GM18951 (cell line): Measurements from ENCODE around the gene PPP1CA.

Experiments used
- POLR2A ChIP-seq: IDR thresholded peaks from 4 replicates; pipeline ENCODE4 v1.6.1; 2011; ENCODE audit warnings: mild to moderate bottlenecking; ENCODE audit not compliant: insufficient read length, insufficient read depth; ENCODE audit errors: extremely low read depth
- in situ Hi-C: fragments of 300-500 bp; cut with MboI; formaldehyde crosslinking; loops from one replicate; pipeline ENCODE4 v1.12.0; 2022; ENCODE audit warnings: low sequenced_read_pairs, mixed read lengths, inconsistent platforms; ENCODE audit not compliant: unreplicated experiment

PPP1CA gene

DNA sequence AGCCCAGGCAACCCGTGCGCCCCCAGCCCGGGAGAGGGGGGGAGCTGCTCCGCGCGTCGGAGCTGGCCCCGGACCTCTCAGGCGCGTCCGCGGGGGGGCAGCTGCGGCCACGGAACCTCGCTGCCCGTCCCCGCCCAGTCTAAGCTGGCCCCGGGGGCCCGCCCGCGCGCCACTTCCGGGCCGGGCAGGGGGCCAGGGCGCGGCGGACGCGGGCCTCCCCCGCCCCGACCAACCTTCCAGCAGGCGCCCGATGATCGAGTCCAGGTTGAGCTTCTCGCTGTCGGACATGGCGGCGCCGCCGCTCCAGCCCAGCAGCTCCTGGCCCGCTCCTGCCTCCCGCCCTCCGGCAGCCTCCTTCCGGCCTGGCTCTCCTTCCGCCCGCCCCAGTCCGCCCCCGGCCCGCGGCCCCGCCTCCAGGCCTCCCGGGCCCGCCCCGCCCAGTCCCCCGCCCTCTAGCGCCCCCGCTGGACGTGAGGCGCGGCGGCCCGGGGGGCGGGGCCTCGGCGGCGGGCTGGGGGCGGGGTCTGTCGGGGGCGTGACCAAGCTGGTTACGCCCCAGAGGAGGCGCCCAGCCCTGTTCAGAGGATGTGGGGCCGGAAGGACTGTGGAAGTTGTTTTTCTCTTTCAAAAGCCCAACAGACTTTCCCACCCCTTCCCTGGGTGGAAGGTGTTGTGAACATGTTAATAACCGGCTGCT is at the start of gene PPP1CA:
PPP1CA (minus strand) TSS at position 364 of the 697 bp plus-strand sequence; CDS start at position 288, 76 bp downstream.
- TF ChIP-seq POLR2A = peak; percentile 94
- in situ Hi-C loops = no loop called here

DNA sequence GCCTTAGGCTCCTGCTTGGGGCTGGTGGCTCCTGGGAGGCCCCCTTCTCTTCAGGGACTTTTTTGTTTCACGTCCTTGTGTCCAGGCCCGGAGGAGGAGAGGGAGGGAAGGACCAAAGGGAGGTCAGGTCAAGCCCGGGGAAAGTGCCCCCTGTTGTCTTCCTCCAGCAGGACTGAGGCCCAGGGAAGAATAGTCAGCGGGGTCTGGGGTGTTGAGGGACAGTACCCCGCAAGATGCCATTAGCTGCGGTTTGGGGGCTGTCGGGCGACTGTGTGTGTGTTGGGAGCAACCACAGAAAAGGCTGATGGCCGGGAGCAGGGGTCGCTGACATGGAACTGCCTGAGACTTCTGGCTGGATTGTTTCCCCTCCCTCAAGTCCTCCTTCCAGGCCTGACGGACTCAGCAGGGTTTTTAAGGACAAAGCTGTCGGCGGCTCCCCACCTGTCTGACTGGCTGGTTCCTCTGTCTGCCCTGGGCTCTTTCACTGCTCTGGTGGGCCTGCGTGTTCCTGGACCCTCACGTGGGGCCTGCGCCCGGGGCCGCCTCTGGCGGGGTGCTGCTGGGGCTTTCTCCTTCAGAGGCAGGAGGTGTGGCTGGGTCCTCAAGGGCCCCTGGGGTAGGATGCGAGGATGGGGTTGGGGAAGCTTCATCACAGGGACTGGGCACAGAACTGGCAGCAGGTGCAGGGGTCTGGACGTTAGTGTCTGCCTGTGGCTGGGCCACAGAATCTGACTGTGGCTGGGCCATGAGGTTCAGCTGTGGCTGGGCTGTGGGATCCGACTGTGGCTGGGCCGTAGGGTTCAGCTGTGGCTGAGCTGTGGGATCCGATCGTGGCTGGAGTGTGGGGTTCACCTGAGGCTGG is 49.4 kb upstream of the PPP1CA start:
- in situ Hi-C loops = no loop called here
- no peak for TF ChIP-seq POLR2A

DNA sequence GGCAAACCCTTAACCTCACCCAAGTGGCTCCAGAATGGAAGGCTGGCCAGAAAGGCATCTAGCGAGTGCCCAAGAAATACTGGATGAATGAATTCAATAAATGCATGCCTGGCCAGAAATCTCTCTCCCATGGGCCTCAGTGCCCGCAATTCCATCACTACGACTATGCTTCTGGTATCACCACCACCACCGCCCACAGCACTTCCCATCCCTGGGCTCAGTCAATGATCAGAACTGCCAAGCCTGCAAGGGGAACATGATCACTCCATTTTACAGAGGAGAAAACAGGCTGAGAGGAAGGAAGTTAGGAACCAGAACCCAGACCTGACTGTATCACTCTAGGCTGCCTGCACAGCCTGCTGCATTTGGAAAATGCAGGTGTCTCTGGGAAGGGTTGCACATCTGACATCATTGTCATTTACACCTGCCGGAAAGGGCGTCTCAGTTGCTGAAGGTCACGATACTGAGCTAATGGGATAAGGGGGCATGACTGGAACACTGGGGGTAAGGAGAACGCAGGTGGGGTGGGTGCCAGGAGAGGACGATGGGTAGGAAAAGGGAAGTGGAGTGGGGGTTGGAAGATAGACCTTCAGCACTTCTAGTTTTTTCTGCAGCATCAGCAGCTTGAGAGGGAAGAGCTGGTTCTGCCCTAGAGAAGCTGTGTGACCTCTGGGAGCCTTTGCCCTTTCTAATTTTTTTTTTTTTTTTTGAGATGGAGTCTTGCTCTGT is 47.6 kb upstream of the PPP1CA start:
- in situ Hi-C loops = no loop called here
- TF ChIP-seq POLR2A = no peak

GRCh38 chr11:67448220-67448609 is 46.6 kb upstream of the PPP1CA start:
- TF ChIP-seq POLR2A = no peak
- in situ Hi-C loops = no loop called here

DNA sequence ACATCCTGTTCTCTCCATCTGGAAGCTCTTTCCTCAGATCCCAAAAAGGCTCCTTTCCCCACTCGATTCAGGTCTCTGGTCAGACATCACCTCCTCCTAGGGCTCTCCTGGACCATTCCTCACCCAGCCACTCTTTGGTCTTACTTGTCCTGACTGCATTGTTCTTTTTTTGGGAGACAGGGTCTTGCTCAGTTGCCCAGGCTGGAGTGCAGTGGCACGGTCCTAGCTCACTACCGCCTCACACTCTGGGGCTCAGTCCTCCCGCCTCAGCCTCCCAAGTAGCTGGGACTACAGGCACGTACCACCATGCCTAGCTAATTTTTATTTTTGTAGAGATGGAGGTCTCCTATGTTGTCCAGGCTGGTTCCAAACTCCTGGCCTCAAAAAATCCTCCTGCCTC is 43.9 kb upstream of the PPP1CA start:
- TF ChIP-seq POLR2A = no peak
- in situ Hi-C loops = no loop called here

GRCh38 chr11:67442504-67443404 is 41.1 kb upstream of the PPP1CA start:
- in situ Hi-C loops = no loop called here
- no peak for TF ChIP-seq POLR2A

DNA sequence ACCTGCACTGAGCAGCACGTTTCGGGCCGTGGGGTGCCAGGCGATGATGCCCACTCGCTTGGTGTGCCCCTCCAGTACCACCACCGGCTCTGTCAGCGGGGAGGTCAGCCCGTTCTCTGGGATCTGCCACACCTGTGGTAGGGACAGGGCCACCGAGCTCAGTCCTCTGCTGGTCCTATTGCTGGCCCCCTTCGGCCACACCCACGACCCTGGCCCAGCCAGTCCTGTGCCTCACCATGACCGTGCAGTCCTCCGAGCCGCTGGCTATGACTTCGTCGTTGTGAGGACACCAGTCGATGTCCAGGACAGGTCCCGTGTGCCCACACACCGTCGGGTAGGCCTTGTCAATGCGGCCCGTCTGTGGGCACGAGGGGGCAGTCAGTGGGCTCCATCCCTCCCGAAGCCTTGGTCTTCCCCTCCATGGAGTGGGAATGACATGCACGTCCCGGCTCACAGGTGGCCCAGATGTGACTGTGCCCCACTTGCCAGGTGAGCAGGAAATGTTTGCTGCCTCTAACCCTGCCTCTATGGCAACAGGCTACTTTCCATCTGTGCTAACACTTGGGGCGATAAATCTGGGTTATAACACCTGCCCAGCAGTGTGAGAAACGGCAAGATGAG is 40.2 kb upstream of the PPP1CA start:
- TF ChIP-seq POLR2A = no peak

DNA sequence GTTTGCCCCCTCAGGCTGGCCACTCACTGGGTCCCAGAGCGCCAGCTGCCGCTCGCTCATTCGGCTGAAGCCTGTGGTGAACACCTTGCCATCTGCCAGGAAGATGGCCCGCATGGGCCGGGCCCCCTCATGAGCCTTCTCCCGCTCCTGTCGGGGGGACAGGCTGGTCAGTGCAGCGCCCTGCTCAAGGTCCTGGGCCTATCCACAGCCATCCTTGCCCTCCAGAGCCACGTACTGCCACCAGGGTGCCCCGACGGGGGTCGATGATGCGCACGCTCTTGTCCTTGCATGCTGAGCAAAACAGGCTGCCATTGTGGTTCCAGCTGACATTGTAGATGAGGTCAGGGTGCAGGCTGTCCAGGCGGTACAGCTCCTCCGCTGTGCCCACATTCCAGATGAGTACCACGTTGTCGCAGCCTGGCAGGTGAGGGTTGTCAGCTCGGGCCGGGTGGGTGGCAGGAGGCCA is 39.5 kb upstream of the PPP1CA start:
- peak; percentile 35 for TF ChIP-seq POLR2A
- in situ Hi-C loops = no loop called here

More for the DNA sequence above, 40.2 kb upstream of the PPP1CA start:
- in situ Hi-C loops = no loop called here

DNA sequence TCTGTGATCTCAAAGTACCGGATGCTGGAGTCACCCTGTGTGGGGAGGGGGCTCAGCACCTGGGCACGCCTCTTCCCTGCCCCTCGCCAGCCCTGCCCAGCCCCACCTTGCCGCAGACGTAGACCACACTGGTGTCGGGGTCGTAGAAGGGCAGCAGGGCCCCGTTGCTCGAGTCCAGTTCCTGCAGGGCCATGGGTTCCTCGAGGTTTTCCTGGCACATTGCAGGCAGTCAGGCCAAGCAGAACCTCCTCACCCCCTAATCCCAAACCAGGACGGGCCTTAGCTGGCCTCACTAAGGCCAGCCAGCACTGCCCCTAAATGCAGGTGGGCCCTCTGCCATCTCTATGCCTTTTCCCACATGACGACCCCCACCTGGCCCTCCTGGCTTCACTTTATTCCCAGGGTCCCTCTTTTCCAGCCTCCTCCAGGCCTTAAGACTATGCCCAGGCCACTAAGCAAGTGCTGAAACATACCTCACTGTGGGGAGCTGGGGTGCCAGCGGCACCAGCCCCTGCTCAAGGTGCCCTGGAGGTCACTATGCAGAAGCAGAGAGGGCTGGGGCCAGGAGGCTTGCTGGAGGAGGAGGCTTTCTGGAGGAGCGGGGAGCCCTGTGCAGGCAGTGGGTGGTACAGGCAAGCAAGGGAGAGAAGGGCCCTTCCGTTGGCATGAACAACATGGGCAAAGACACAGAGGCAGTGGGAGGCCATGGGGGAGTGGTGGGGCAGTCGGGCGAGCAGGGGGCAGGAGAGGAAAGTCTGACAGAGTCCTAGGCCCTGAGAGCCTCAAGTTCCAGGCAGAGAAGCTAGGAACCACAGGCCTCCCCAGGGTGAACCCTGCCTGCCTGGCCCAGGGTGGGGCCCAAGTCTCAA is 38.8 kb upstream of the PPP1CA start:
- in situ Hi-C loops = no loop called here
- no peak for TF ChIP-seq POLR2A

DNA sequence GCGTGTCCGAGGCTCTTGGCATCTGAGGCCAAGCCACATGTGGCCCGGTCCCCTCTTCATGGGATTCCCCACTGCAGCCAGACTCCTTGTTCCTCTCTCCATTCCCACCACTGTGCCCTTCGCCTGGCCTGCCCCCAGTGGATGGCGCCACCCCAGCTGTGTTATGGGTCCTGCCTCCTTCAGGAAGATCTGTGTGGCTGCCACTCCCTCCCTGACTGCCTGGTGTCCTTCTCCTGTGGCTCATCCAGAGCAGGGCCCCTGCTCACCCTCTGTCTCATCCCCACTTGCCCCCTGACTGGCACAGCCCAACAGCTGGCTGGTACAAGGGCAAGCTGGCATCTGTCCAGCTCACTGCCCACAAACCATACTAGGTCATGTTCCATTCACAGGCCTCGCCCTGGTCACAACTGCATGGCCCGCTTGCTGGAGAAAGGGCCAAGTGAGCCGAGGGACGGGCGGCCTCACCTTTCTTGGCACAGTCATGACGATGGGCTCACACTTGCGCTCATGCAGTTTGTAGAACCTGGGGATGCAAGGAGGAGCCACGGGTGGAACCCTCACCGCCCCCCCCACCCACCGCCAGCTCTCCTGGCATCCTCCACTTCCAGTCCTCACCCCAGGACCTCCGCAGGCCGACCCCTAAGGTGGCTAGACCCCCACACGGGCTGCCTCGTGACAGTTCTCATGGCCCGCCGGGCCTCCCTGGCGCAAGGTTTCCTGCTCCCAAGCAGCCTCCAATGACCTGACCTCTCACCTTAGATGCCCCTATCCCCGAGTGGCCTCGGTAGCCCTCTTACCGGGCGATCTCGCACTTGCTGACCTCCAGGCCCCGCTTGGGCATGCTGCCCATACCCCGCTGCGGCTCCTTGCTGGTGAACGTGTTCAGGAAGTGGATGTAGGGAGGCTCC is 37.9 kb upstream of the PPP1CA start:
- peak; percentile 17 for TF ChIP-seq POLR2A
- in situ Hi-C loops = no loop called here
